ENCODE data around the gene CDKN2B-AS1.

CDKN2B-AS1 gene

GRCh38 chr9:22040760-22041159 lies 46.2 kb downstream of the CDKN2B-AS1 start:
- no peak for DNase-seq

GRCh38 chr9:22041344-22041743 lies 46.8 kb downstream of the CDKN2B-AS1 start:
- no peak overlapping the region for H3K18ac ChIP-seq (ENCODE audit: low read length)
- H3K4me1 ChIP-seq (ENCODE audit: control insufficient read depth in 1 of 2, insufficient read depth in 2 of 2, low read length in 2 of 2), result peaks cover 2 to 13% of the 10 kb centered on the region in 2 experiments
- no peaks in the 10 kb centered on the region for H3K27me3 ChIP-seq (ENCODE audit: insufficient read depth, low read length)
- no peak overlapping the region for H2BK120ac ChIP-seq (ENCODE audit: insufficient read depth, low read length, poor library complexity)
- H3K9ac ChIP-seq (ENCODE audit: low read length), result no peak overlapping the region
- H3K9me3 ChIP-seq (ENCODE audit: insufficient read depth, low read depth, low read length), result no peaks in the 10 kb centered on the region
- no peak overlapping the region for H3K14ac ChIP-seq (ENCODE audit: low read length)
- H3K4ac ChIP-seq (ENCODE audit: low read depth, low read length), result no peak overlapping the region
- H3K27ac ChIP-seq (ENCODE audit: low read depth, low read length), result peak overlapping the region; percentile 47
- no peak overlapping the region for H2BK5ac ChIP-seq (ENCODE audit: low read depth, low read length, poor library complexity)
- no peak overlapping the region for H4K91ac ChIP-seq (ENCODE audit: low read depth, low read length)
- H2BK12ac ChIP-seq (ENCODE audit: low read length), result no peak overlapping the region
- no peak overlapping the region for H2AFZ ChIP-seq (ENCODE audit: insufficient read depth, low read length, poor library complexity)
- H3K4me3 ChIP-seq (ENCODE audit: low read depth, low read length), result no peak overlapping the region
- no peak overlapping the region for H4K12ac ChIP-seq (ENCODE audit: low read depth, low read length)
- no CpG with 5 or more reads among the region's 1 CpG for WGBS (ENCODE audit: extremely low coverage, insufficient coverage, insufficient read length)
- DNase-seq, result no peak
- H3K23ac ChIP-seq (ENCODE audit: low read length), result no peak overlapping the region
- H2AK5ac ChIP-seq (ENCODE audit: low read length), result no peak overlapping the region
- H3K4me2 ChIP-seq (ENCODE audit: low read length), result no peak overlapping the region
- H3K79me1 ChIP-seq (ENCODE audit: low read length), result peaks cover 5% of the 10 kb centered on the region
- no peak overlapping the region for H4K8ac ChIP-seq (ENCODE audit: low read depth, low read length)
- H3K79me2 ChIP-seq (ENCODE audit: control insufficient read depth, insufficient read depth, low read length, poor library complexity), result no peaks in the 10 kb centered on the region
- H3K36me3 ChIP-seq (ENCODE audit: control insufficient read depth in 1 of 2, insufficient read depth in 2 of 2, low read length in 2 of 2), result no peaks in the 10 kb centered on the region

More at GRCh38 chr9:22040760-22041159, 46.2 kb downstream of the CDKN2B-AS1 start:
- Histone ChIP-seq H3K36me3 (ENCODE audit: control insufficient read depth in 1 of 2, insufficient read depth in 2 of 2, low read length in 2 of 2) (no peaks in the 10 kb centered on the region), H2BK5ac (ENCODE audit: low read depth, low read length, poor library complexity) (no peak overlapping the region), H4K91ac (ENCODE audit: low read depth, low read length) (no peak overlapping the region), H2BK120ac (ENCODE audit: insufficient read depth, low read length, poor library complexity) (peak overlapping the region; percentile 13), H3K9ac (ENCODE audit: low read length) (no peak overlapping the region), H3K79me2 (ENCODE audit: control insufficient read depth, insufficient read depth, low read length, poor library complexity) (no peaks in the 10 kb centered on the region), H3K27ac (ENCODE audit: low read depth, low read length) (no peak overlapping the region), H3K4ac (ENCODE audit: low read depth, low read length) (no peak overlapping the region), H3K23ac (ENCODE audit: low read length) (no peak overlapping the region), H3K4me1 (ENCODE audit: control insufficient read depth in 1 of 2, insufficient read depth in 2 of 2, low read length in 2 of 2) (peaks cover 2 to 13% of the 10 kb centered on the region in 2 experiments), H2BK12ac (ENCODE audit: low read length) (no peak overlapping the region), H2AFZ (ENCODE audit: insufficient read depth, low read length, poor library complexity) (no peak overlapping the region), H3K27me3 (ENCODE audit: insufficient read depth, low read length) (no peaks in the 10 kb centered on the region), H4K8ac (ENCODE audit: low read depth, low read length) (no peak overlapping the region), H4K12ac (ENCODE audit: low read depth, low read length) (no peak overlapping the region), H3K14ac (ENCODE audit: low read length) (no peak overlapping the region), H3K18ac (ENCODE audit: low read length) (no peak overlapping the region), H3K79me1 (ENCODE audit: low read length) (peaks cover 5% of the 10 kb centered on the region), H3K4me2 (ENCODE audit: low read length) (no peak overlapping the region), H3K4me3 (ENCODE audit: low read depth, low read length) (no peak overlapping the region), H2AK5ac (ENCODE audit: low read length) (no peak overlapping the region), H3K9me3 (ENCODE audit: insufficient read depth, low read depth, low read length) (no peaks in the 10 kb centered on the region)
- WGBS (ENCODE audit: extremely low coverage, insufficient coverage, insufficient read length), result no CpG with 5 or more reads among the region's 1 CpG

- peak; percentile 83 to 88 for DNase-seq
- Histone ChIP-seq H3K4me2 (ENCODE audit: low read length) (no peak overlapping the region), H3K79me2 (ENCODE audit: control insufficient read depth, insufficient read depth, low read length, poor library complexity) (no peaks in the 10 kb centered on the region), H3K23ac (ENCODE audit: low read length) (no peak overlapping the region), H3K79me1 (ENCODE audit: low read length) (peaks cover 5% of the 10 kb centered on the region), H4K8ac (ENCODE audit: low read depth, low read length) (no peak overlapping the region), H3K9ac (ENCODE audit: low read length) (no peak overlapping the region), H3K18ac (ENCODE audit: low read length) (no peak overlapping the region), H3K9me3 (ENCODE audit: insufficient read depth, low read depth, low read length) (no peaks in the 10 kb centered on the region), H2BK120ac (ENCODE audit: insufficient read depth, low read length, poor library complexity) (no peak overlapping the region), H2BK5ac (ENCODE audit: low read depth, low read length, poor library complexity) (no peak overlapping the region), H2AFZ (ENCODE audit: insufficient read depth, low read length, poor library complexity) (no peak overlapping the region), H3K14ac (ENCODE audit: low read length) (no peak overlapping the region), H2BK12ac (ENCODE audit: low read length) (no peak overlapping the region), H3K27me3 (ENCODE audit: insufficient read depth, low read length) (no peaks in the 10 kb centered on the region), H3K4ac (ENCODE audit: low read depth, low read length) (no peak overlapping the region), H2AK5ac (ENCODE audit: low read length) (no peak overlapping the region), H3K4me1 (ENCODE audit: control insufficient read depth in 1 of 2, insufficient read depth in 2 of 2, low read length in 2 of 2) (peaks cover 2 to 12% of the 10 kb centered on the region in 2 experiments), H3K27ac (ENCODE audit: low read depth, low read length) (peak overlapping the region; percentile 57), H3K4me3 (ENCODE audit: low read depth, low read length) (no peak overlapping the region), H3K36me3 (ENCODE audit: control insufficient read depth in 1 of 2, insufficient read depth in 2 of 2, low read length in 2 of 2) (no peaks in the 10 kb centered on the region), H4K12ac (ENCODE audit: low read depth, low read length) (no peak overlapping the region), H4K91ac (ENCODE audit: low read depth, low read length) (no peak overlapping the region)
- WGBS (ENCODE audit: extremely low coverage, insufficient coverage, insufficient read length), result no CpG with 5 or more reads among the region's 1 CpG
Observed at GRCh38 chr9:22041775-22042174, 47.2 kb downstream of the CDKN2B-AS1 start.

GRCh38 chr9:22043928-22044327 lies 49.3 kb downstream of the CDKN2B-AS1 start:
- no peak overlapping the region for H4K8ac ChIP-seq (ENCODE audit: low read depth, low read length)
- no peak overlapping the region for H3K23ac ChIP-seq (ENCODE audit: low read length)
- H3K4me1 ChIP-seq (ENCODE audit: control insufficient read depth in 1 of 2, insufficient read depth in 2 of 2, low read length in 2 of 2), result peaks cover 2 to 11% of the 10 kb centered on the region in 2 experiments
- no peak overlapping the region for H3K27ac ChIP-seq (ENCODE audit: low read depth, low read length)
- no peak overlapping the region for H2BK12ac ChIP-seq (ENCODE audit: low read length)
- no peak overlapping the region for H2BK5ac ChIP-seq (ENCODE audit: low read depth, low read length, poor library complexity)
- no peaks in the 10 kb centered on the region for H3K9me3 ChIP-seq (ENCODE audit: insufficient read depth, low read depth, low read length)
- H2AK5ac ChIP-seq (ENCODE audit: low read length), result no peak overlapping the region
- H3K14ac ChIP-seq (ENCODE audit: low read length), result no peak overlapping the region
- no peak overlapping the region for H2BK120ac ChIP-seq (ENCODE audit: insufficient read depth, low read length, poor library complexity)
- no peak overlapping the region for H4K91ac ChIP-seq (ENCODE audit: low read depth, low read length)
- no peak overlapping the region for H2AFZ ChIP-seq (ENCODE audit: insufficient read depth, low read length, poor library complexity)
- H3K18ac ChIP-seq (ENCODE audit: low read length), result no peak overlapping the region
- no CpG with 5 or more reads among the region's 3 CpGs for WGBS (ENCODE audit: extremely low coverage, insufficient coverage, insufficient read length)
- H3K4me2 ChIP-seq (ENCODE audit: low read length), result no peak overlapping the region
- no peak overlapping the region for H4K12ac ChIP-seq (ENCODE audit: low read depth, low read length)
- no peak for DNase-seq
- no peak overlapping the region for H3K4me3 ChIP-seq (ENCODE audit: low read depth, low read length)
- no peaks in the 10 kb centered on the region for H3K79me2 ChIP-seq (ENCODE audit: control insufficient read depth, insufficient read depth, low read length, poor library complexity)
- no peaks in the 10 kb centered on the region for H3K36me3 ChIP-seq (ENCODE audit: control insufficient read depth in 1 of 2, insufficient read depth in 2 of 2, low read length in 2 of 2)
- H3K4ac ChIP-seq (ENCODE audit: low read depth, low read length), result no peak overlapping the region
- no peak overlapping the region for H3K9ac ChIP-seq (ENCODE audit: low read length)
- H3K27me3 ChIP-seq (ENCODE audit: insufficient read depth, low read length), result no peaks in the 10 kb centered on the region
- peaks cover 5% of the 10 kb centered on the region for H3K79me1 ChIP-seq (ENCODE audit: low read length)

All from trophoblast cell (in vitro differentiated cells and primary cell).